H1 (cell line): ENCODE data around the gene GRK6. TPM values are rescaled to one million over a fixed set of nuclear protein-coding genes. Genes with fewer than 3 reads are reported as not detected.

Source experiments
- CTCF ChIA-PET: fragments of 300-600 bp; sonication (Branson Sonifier 250); formaldehyde crosslinking; loops from one replicate; lab custom pipeline; 2021; ENCODE audit not compliant: partially characterized antibody; lab: Charles Lee
- POLR2A ChIA-PET: fragments of 300-600 bp; sonication (Branson Sonifier 250); formaldehyde crosslinking; loops from one replicate; lab custom pipeline; 2021; ENCODE audit warnings: inconsistent platforms; ENCODE audit not compliant: partially characterized antibody; lab: Charles Lee
- DNase-seq, 2 experiments: peaks; one replicate each; pipeline versions ENCODE4 v3.0.0 to v3.0.0-alpha.2; 2010 to 2022; ENCODE audit warnings: low spot score in 2 of 2, low read depth in 1 of 2, mixed read lengths in 1 of 2
- FAIRE-seq: peaks from 2 replicates; lab custom pipeline; 2011; peaks lifted over from hg19 to GRCh38; lab: Jason Lieb, UNC
- H2AFZ ChIP-seq: 2 replicates; pipeline ENCODE4 v1.8.1; 2012; ENCODE audit warnings: low read length, inconsistent platforms
- H2AK5ac ChIP-seq: 2 replicates; pipeline ENCODE4 v1.6.1; 2013; ENCODE audit warnings: low read depth, low read length
- H2BK120ac ChIP-seq: replicated peaks from 2 replicates; pipeline ENCODE3; 2013; ENCODE audit warnings: low read depth, low read length, inconsistent platforms
- H2BK12ac ChIP-seq: 2 replicates; pipeline ENCODE4 v1.6.1; 2013; ENCODE audit warnings: low read depth, low read length
- H2BK15ac ChIP-seq: 2 replicates; pipeline ENCODE4 v1.6.1; 2013; ENCODE audit warnings: low read length
- H2BK20ac ChIP-seq: 2 replicates; pipeline ENCODE4 v1.6.1; 2013; ENCODE audit warnings: low read length
- H2BK5ac ChIP-seq: 2 replicates; pipeline ENCODE4 v1.6.1; 2013; ENCODE audit warnings: low read depth, low read length
- H3K14ac ChIP-seq: 2 replicates; pipeline ENCODE4 v1.6.1; 2013; ENCODE audit warnings: inconsistent platforms; ENCODE audit not compliant: insufficient read length
- H3K18ac ChIP-seq: 2 replicates; pipeline ENCODE4 v1.6.1; 2013; ENCODE audit warnings: low read length; ENCODE audit errors: extremely low read depth
- H3K23ac ChIP-seq: 2 replicates; pipeline ENCODE4 v1.6.1; 2013; ENCODE audit warnings: inconsistent platforms; ENCODE audit not compliant: insufficient read length
- H3K23me2 ChIP-seq: 2 replicates; pipeline ENCODE4 v1.6.1; 2013; ENCODE audit warnings: low read depth, low read length
- H3K27ac ChIP-seq: 2 replicates; pipeline ENCODE4 v1.6.1; 2011; ENCODE audit warnings: low read depth, low read length, inconsistent platforms
- H3K27me3 ChIP-seq, 4 experiments: replicated peaks in 1 of 4; 1 replicate in 1 of 4; 2 replicates in 3 of 4; pipeline versions ENCODE4 v1.6.1 to v1.8.1; 2011 to 2013; ENCODE audit warnings: low read length in 3 of 4, mild to moderate bottlenecking in 3 of 4, inconsistent platforms in 2 of 4, mixed read lengths in 2 of 4, moderate library complexity in 1 of 4; ENCODE audit not compliant: control insufficient read depth in 3 of 4, insufficient read depth in 3 of 4; ENCODE audit errors: extremely low read depth in 1 of 4
- H3K36me3 ChIP-seq, 4 experiments: 2 replicates each; pipeline versions ENCODE4 v1.6.1 to v1.8.1; 2011 to 2013; ENCODE audit warnings: mild to moderate bottlenecking in 4 of 4, low read length in 3 of 4, moderate library complexity in 2 of 4, control low read depth in 1 of 4, inconsistent platforms in 1 of 4; ENCODE audit not compliant: insufficient read depth in 4 of 4, control insufficient read depth in 2 of 4
- H3K4ac ChIP-seq: replicated peaks from 2 replicates; pipeline ENCODE3; 2013; ENCODE audit warnings: low read length, low read depth, mixed read lengths, inconsistent platforms; ENCODE audit not compliant: insufficient read length
- H3K4me1 ChIP-seq, 4 experiments: replicated peaks in 1 of 4; 1 replicate in 1 of 4; 2 replicates in 3 of 4; pipeline versions ENCODE4 v1.6.1 to v1.8.1; 2011 to 2013; ENCODE audit warnings: low read length in 3 of 4, inconsistent platforms in 2 of 4, mixed read lengths in 1 of 4; ENCODE audit not compliant: insufficient read depth in 4 of 4, control insufficient read depth in 3 of 4
- H3K4me2 ChIP-seq, 2 experiments: 2 replicates each; pipeline versions ENCODE4 v1.6.1 to v1.8.1; 2011 to 2013; ENCODE audit warnings: low read depth in 2 of 2, low read length in 2 of 2, control low read depth in 1 of 2, inconsistent platforms in 1 of 2, mild to moderate bottlenecking in 1 of 2; ENCODE audit not compliant: insufficient read depth in 1 of 2
- H3K4me3 ChIP-seq, 4 experiments: fragments of 200-600, 300-600 bp in 1 of 4; sonication (generic), shearing (Covaris generic), sonication (Bioruptor Twin) in 1 of 4; 2 replicates each; pipeline versions ENCODE4 v1.5.1 to v1.8.1; 2011 to 2016; ENCODE audit warnings: low read length in 4 of 4, low read depth in 3 of 4, control low read depth in 2 of 4, inconsistent platforms in 2 of 4, mild to moderate bottlenecking in 2 of 4, mixed read lengths in 1 of 4, moderate library complexity in 1 of 4; ENCODE audit not compliant: insufficient read depth in 2 of 4; ENCODE audit errors: extremely low read depth in 1 of 4
- H3K56ac ChIP-seq: replicated peaks from 2 replicates; pipeline ENCODE3; 2013; ENCODE audit warnings: low read depth, mild to moderate bottlenecking, mixed read lengths, low read length, inconsistent platforms; ENCODE audit not compliant: insufficient read length
- H3K79me1 ChIP-seq: 2 replicates; pipeline ENCODE4 v1.6.1; 2013; ENCODE audit warnings: low read depth, low read length, control low read depth
- H3K79me2 ChIP-seq, 2 experiments: 2 replicates each; pipeline versions ENCODE4 v1.6.1 to v1.8.1; 2012 to 2013; ENCODE audit warnings: low read length in 2 of 2, mild to moderate bottlenecking in 2 of 2, inconsistent platforms in 1 of 2; ENCODE audit not compliant: insufficient read depth in 2 of 2, control insufficient read depth in 1 of 2
- H3K9ac ChIP-seq, 4 experiments: replicated peaks in 1 of 4; 1 replicate in 1 of 4; 2 replicates in 3 of 4; pipeline versions ENCODE4 v1.6.1 to v1.8.1; 2011 to 2013; ENCODE audit warnings: low read depth in 3 of 4, low read length in 3 of 4, control low read depth in 2 of 4, mild to moderate bottlenecking in 2 of 4, moderate library complexity in 2 of 4, inconsistent platforms in 1 of 4; ENCODE audit errors: extremely low read depth in 1 of 4
- H3K9me3 ChIP-seq, 2 experiments: 2 replicates each; pipeline versions ENCODE4 v1.6.1 to v1.8.1; 2012 to 2013; ENCODE audit warnings: mild to moderate bottlenecking in 2 of 2, moderate library complexity in 2 of 2, control low read depth in 1 of 2, inconsistent platforms in 1 of 2, low read depth in 1 of 2, low read length in 1 of 2, mixed read lengths in 1 of 2; ENCODE audit not compliant: insufficient read depth in 2 of 2
- H4K20me1 ChIP-seq, 2 experiments: replicated peaks in 1 of 2; 2 replicates each; pipeline versions ENCODE3 to v1.8.1; 2011 to 2013; ENCODE audit warnings: inconsistent platforms in 2 of 2, low read length in 2 of 2, mild to moderate bottlenecking in 1 of 2; ENCODE audit not compliant: insufficient read depth in 2 of 2, control insufficient read depth in 1 of 2
- H4K5ac ChIP-seq: 2 replicates; pipeline ENCODE4 v1.6.1; 2013; ENCODE audit warnings: low read length, low read depth, mixed read lengths, inconsistent platforms; ENCODE audit not compliant: insufficient read length
- H4K8ac ChIP-seq: 2 replicates; pipeline ENCODE4 v1.8.0; 2013; ENCODE audit warnings: mild to moderate bottlenecking, moderate library complexity, low read length, inconsistent platforms; ENCODE audit not compliant: insufficient read depth; ENCODE audit errors: extremely low read depth
- H4K91ac ChIP-seq: replicated peaks from 2 replicates; pipeline ENCODE3; 2013; ENCODE audit warnings: low read length, mixed read lengths, inconsistent platforms; ENCODE audit not compliant: insufficient read length
- CHD2 ChIP-seq: IDR thresholded peaks from 2 replicates; pipeline ENCODE4 v1.6.1; 2012; ENCODE audit warnings: low read length, improper control_type of control experiment
- KDM1A ChIP-seq: fragments of 200-600, 300-600 bp; sonication (generic); IDR thresholded peaks from 2 replicates; pipeline ENCODE4 v1.7.1; 2016; ENCODE audit warnings: mild to moderate bottlenecking, low read length, borderline replicate concordance
- MAX ChIP-seq: IDR thresholded peaks from 2 replicates; pipeline ENCODE4 v1.6.1; 2012; ENCODE audit warnings: inconsistent platforms
- RFX5 ChIP-seq: IDR thresholded peaks from 2 replicates; pipeline ENCODE4 v1.6.1; 2011; ENCODE audit warnings: low read depth, low read length, improper control_type of control experiment, borderline replicate concordance
- SP1 ChIP-seq: IDR thresholded peaks from 2 replicates; pipeline ENCODE4 v1.6.1; 2011; ENCODE audit warnings: low read depth, low read length
- TAF7 ChIP-seq: optimal IDR thresholded peaks from 2 replicates; pipeline ENCODE3; 2011; ENCODE audit warnings: low read depth, mild to moderate bottlenecking, inconsistent platforms, low read length, moderate library complexity, borderline replicate concordance
- USF2 ChIP-seq: IDR thresholded peaks from 2 replicates; pipeline ENCODE4 v1.6.1; 2011; ENCODE audit warnings: low read length, improper control_type of control experiment
- YY1 ChIP-seq: IDR thresholded peaks from 2 replicates; pipeline ENCODE4 v1.6.1; 2011; ENCODE audit warnings: low read depth, mild to moderate bottlenecking, low read length
- WGBS, 2 experiments: shearing (Covaris generic) in 1 of 2; methylation state at CpG; one replicate each; pipeline versions ENCODE4 v1.1.6 to v1.1.7; 2013 to 2015; ENCODE audit warnings: low lambda C conversion rate in 2 of 2, mixed read lengths in 2 of 2, inconsistent platforms in 1 of 2, low coverage in 1 of 2, missing lambda C conversion rate in 1 of 2; ENCODE audit not compliant: insufficient replicate concordance in 2 of 2, insufficient coverage in 1 of 2, insufficient read length in 1 of 2; ENCODE audit errors: extremely low coverage in 1 of 2, missing lambda C conversion rate in 1 of 2; 5-methylcytosine and 5-hydroxymethylcytosine counted together
- polyA plus RNA-seq, 7 experiments: library from polyadenylated mRNA; depleted of rRNA in 3 of 7; stranded (reverse) in 5 of 7; unstranded in 2 of 7; fragments of >200 nt in 5 of 7; fragments of 200-250 nt in 2 of 7; gene quantifications; 1 replicate in 5 of 7; 2 replicates in 1 of 7; 4 replicates in 1 of 7; pipeline versions ENCODE4 v1.2.1 to v1.2.3, GENCODE V29; 2011 to 2013; ENCODE audit warnings: missing spikeins in 2 of 7, mixed read lengths in 2 of 7
- total RNA-seq: library from RNA; stranded (reverse); fragmentation: NEBNext Ultra II Directional; extraction: Animal tissue kit (Norgen Biotek cat#: 25700); gene quantifications from 2 replicates; pipeline ENCODE4 v1.2.1, GENCODE V29; 2021

The GRK6 gene
- total and polyA plus RNA-seq, 2 of the 8 experiments (the other 6 are each of a cell fraction or from before 2014, with no cell fraction given): 31.8 to 57.8 TPM

- Histone ChIP-seq H2BK120ac (peak overlapping the region; percentile 63), H3K23me2 (peaks cover 9% of the 10 kb centered on the region), H3K9me3 (no peaks in the 10 kb centered on the region), H2BK20ac (no peak overlapping the region), H2AK5ac (no peak overlapping the region), H4K5ac (peak overlapping the region; percentile 93), H3K79me1 (no peaks in the 10 kb centered on the region; the same call in none of the 2 replicates), H2AFZ (0 out of 2 replicates have a peak overlapping the region, but pooled peaks have one; percentile 14), H2BK5ac (peak overlapping the region; percentile 68; the same call in 1 of the 2 replicates), H3K79me2 (no peaks in the 10 kb centered on the region), H3K27me3 (peaks cover 0 to 19% (median 5%) of the 10 kb centered on the region in 4 experiments; a peak in 5 of 7 replicates), H4K20me1 (peaks cover 0 to 7% of the 10 kb centered on the region in 2 experiments), H3K18ac (peak overlapping the region; percentile 93), H4K8ac (peak overlapping the region; percentile 87), H3K23ac (no peak overlapping the region), H3K4me1 (peaks cover 0 to 30% (median 15%) of the 10 kb centered on the region in 4 experiments; a peak in 6 of 7 replicates), H3K4me2 (peak overlapping the region; percentile 89 to 93), H2BK15ac (no peak overlapping the region; the same call in 1 of the 2 replicates), H3K4ac (peak overlapping the region; percentile 87), H3K9ac (peak overlapping the region in 3 of 4 experiments; percentile 37 to 75 (median 60); a peak in 5 of 7 replicates), H3K56ac (no peak overlapping the region), H4K91ac (peak overlapping the region; percentile 99), H2BK12ac (peak overlapping the region; percentile 20; the same call in 1 of the 2 replicates), H3K4me3 (peak overlapping the region; percentile 33 to 74 (median 53)), H3K27ac (peak overlapping the region; percentile 59), H3K14ac (no peak overlapping the region), H3K36me3 (no peaks in the 10 kb centered on the region)
- ChIA-PET POLR2A (interaction anchor here (0.7 to 67.5 kb wide), 18 partner anchors 21 to 143 kb away, joined by 3 to 3349 read pairs (median 4); partner anchors contain the start of genes DBN1, DOK3, GRK6 and PDLIM7), CTCF (interaction anchor here (0.8 to 23.6 kb wide), 15 partner anchors 10 to 139 kb away, joined by 3 to 430 read pairs (median 5); partner anchors contain the start of genes F12, GRK6, PFN3 and SLC34A1)
- DNase-seq: peak in 1 of 2 experiments; percentile 76
- 14% methylated on average over 19 of the region's 23 CpGs; no CpG with 5 or more reads in 1 of the 2 experiments for WGBS, 2 experiments
- FAIRE-seq: no peak
- peak; percentile 54; the same call in 1 of the 2 replicates for TF ChIP-seq YY1
- TF ChIP-seq RFX5: no peak
- no peak for TF ChIP-seq TAF7
- no peak for TF ChIP-seq SP1
- TF ChIP-seq KDM1A: peak; percentile 10; the same call in 1 of the 2 replicates
- peak; percentile 89 for TF ChIP-seq MAX
- no peak for TF ChIP-seq USF2
- TF ChIP-seq CHD2: no peak
These were observed 21.3 kb downstream of the GRK6 start for GRCh38 chr5:177447611-177448243.
